GM21526 (cell line): ENCODE measurements around the gene UBAC1.
A peak's percentile ranks its signal among the peaks of the same experiment; 100 is the strongest.
"Not testable (repeated sequence)": the region's sequence is repeated elsewhere in the genome, so short reads cannot be mapped to it uniquely, and the experiment has no call there.

Experiments used
- ATAC-seq: cut with Tn5 transposase; IDR thresholded peaks from one replicate; pipeline ENCODE4 v1.9.1; 2021; ENCODE audit warnings: moderate library complexity; ENCODE audit not compliant: unreplicated experiment, low FRiP score

UBAC1 gene

GRCh38 chr9:135925496-135926133 is 35.6 kb downstream of the UBAC1 start:
- ATAC-seq: no peak

GRCh38 chr9:135924628-135925338 is 36.4 kb downstream of the UBAC1 start:
- no peak for ATAC-seq

DNA sequence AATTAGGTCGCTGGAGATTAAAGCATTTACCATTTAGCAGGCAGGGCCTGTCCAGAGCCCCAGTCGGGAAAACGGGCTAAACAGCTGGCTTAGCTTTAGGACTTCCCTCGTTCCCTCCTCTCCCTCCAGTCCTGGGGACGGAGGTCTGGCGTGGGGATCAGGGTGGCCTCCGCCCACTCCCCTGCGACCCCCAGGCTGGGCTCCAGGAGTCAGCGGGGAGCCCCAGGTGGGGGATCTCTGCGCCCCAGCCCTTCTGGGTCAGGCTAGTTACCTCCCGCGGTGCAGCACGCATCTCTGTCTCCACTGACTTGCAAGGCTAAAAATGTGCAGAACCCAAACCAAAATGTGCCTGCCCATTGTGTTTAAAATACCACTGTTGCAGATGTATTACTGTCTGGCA is 37.7 kb downstream of the UBAC1 start:
- ATAC-seq: no peak

DNA sequence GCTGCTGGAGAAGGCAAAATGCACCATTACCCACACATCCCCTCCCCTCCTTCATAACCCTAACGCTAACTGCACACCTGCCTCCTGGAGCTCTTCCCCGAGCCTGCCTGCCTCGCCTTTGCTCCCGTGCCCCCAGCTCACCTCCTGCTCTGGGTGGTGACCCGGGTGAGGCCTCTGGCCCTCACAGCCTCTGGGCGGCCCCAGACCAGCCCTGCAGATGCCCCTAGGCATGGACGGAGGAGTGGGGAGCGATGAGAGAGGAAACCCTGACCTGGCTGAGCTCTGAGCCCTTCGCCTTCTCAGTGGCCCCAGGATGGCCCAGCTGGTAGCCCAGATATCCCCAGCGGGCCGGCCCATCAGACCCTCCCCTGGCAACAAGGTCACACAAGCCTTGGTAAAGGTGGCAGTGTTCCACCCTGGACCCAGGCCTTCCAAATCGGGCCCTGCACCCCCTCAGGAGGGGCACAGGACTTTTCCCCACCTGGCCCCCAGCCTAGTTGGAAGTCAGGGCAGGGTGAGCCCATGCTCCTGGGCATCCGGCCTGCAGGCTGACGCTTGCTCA is 39.3 kb downstream of the UBAC1 start:
- ATAC-seq: no peak

DNA sequence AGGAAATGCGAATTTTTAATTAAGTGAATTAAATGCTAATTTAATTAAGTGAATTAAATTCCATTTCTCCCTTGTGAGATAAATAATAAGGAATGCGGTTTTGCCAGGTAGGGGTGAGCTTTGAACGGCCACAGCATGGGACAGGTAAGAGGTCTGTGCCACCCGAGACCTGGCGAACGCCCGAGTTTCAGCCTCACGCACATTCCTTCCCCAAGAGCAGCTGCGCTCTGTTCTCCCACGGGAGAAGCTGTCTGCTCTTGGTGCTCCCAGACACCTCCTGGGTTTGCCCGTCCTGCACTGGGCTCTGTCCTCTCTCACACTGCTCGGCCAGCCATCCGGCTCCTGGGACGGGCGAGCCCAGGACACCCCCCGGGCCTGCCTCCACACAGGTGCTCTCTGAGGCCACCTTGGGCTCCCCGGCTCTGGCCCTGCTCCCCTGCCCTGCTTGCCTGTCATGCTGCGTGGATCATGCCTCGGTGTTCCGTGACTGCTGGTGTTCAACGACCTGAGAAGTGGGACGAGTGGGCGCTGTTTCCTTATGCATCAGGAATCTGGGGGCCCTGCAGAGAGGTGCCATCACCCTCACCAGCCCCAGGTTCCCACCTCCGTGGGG is 40.1 kb downstream of the UBAC1 start:
- no peak for ATAC-seq

DNA sequence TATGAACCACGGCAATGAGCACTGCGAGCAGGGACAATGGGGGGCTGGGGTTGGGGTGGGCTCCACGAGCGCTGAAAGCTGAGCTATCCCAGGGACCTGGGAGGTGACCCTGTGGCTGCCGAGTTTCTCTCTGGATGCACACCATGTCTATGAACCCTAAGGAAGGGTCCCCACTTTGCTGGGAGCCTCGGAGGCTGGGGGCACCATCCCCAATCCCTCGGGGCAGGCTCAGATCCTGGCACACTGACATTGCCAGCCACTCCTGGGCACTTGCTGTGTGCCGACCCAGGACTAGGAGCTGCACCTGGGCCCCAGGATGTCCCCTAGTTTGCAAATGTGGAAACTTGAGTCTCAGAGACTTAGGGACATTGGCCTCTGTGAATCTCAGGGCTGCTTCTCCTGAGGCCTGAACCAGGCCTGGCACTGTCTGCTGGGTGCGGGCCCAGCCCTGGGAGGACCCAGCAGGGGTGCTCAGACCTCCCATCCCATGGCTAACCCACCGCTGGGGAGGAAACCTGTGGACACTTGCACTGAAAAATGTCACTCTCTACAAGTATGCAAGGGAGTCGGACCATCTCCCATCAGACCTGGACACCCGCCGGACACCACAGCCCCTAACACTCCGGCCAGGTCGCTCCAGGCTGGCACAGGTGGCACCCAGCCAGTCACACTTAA is 40.8 kb downstream of the UBAC1 start:
- ATAC-seq: no peak

GRCh38 chr9:135919318-135919890 is 41.8 kb downstream of the UBAC1 start:
- ATAC-seq: no peak

DNA sequence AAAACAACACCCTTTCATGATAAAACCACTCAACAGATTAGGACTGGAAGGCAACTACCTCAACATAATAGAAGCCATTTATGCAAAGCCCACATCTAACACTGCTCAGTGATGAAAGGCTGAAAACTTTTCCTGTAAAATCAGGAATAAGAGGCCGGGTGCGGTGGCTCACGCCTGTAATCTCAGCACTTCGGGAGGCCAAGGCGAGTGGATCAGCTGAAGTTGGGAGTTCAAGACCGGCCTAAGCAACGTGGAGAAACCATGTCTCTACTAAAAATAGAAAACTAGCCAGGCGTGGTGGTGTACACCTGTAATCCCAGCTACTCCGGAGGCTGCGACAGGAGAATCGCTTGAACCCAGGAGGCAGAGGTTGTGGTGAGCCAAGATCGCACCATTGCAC is 44.9 kb downstream of the UBAC1 start:
- ATAC-seq: not testable (repeated sequence)

GRCh38 chr9:135914921-135915320 is 46.3 kb downstream of the UBAC1 start:
- ATAC-seq: no peak

DNA sequence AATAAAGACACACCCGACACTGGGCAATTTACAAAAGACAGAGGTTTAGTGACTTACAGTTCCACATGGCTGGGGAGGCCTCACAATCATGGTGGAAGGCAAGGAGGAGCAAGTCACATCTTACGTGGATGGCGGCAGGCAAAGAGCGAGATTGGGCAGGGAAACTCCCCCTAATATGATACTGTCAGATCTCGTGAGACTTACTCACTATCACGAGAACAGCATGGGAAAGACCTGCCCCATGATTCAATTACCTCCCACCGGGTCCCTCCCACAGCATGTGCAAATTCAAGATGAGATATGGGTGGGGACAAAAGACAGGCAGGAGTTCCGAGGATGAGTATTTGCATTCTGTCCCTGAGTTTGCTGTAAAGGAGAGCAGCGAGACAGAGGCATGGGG is 49.9 kb downstream of the UBAC1 start:
- ATAC-seq: not testable (repeated sequence)

- no peak for ATAC-seq
Measured at GRCh38 chr9:135910757-135911156, 50.4 kb downstream of the UBAC1 start.

DNA sequence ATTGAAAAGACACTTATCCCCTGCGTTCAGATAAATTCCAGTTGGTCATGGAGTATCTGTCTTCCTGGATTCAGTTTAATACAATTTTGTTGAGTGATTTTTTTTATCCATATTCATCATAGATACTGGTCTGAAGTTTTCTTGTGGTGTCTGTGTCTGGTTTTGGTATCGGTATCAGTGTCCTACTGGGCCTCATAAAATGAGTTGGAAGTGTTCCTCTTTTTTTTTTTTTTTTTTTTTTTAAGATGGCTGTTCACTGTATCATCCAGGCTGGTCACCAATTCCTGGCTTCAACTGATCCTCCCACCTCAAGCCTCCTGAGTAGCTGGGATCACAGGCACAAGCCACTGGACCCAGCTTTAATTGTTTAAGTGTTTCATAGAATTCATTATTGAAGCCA is 51.0 kb downstream of the UBAC1 start:
- ATAC-seq: no peak

DNA sequence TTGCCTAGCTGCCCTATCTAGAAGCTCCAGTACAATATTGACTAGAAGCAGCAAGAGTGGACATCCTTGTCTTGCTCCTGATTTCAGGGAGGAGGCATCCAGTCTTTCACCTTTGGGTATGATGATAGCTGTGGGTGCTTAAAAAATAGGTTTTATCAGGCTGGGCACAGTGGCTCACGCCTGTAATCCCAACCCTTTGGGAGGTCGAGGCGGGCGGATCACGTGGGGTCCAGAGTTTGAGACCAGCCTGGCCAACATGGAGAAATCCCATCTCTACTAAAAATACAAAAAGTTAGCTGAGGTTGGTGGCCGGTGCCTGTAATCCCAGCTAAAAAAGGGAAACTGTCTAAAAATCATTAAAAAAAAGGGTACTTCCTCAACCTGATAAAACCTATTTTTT is 51.8 kb downstream of the UBAC1 start:
- ATAC-seq: no peak

DNA sequence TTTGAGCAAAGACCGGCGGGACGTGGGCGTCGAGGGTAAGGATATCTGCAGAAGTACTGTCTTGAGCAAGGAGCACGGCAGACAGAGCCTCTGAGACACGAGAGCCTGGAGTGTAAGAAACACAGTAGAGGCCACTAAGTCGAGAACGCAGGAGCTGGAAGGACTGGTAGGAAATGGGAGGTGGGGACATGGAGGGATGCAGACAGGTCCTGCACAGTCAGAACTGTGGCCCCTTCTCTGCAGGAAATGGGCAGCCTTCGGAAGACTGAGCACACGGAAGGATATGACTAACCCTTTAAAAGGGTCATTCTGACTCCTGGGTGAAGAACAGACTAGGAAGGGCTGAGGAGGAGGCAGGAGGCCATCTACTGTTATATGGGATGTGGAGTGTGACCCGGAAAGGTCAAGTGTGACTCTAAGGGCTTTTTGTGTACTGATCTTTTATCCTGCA is 52.4 kb downstream of the UBAC1 start:
- no peak for ATAC-seq

GRCh38 chr9:135908093-135908753 is 53.0 kb downstream of the UBAC1 start:
- peak; percentile 4 for ATAC-seq

DNA sequence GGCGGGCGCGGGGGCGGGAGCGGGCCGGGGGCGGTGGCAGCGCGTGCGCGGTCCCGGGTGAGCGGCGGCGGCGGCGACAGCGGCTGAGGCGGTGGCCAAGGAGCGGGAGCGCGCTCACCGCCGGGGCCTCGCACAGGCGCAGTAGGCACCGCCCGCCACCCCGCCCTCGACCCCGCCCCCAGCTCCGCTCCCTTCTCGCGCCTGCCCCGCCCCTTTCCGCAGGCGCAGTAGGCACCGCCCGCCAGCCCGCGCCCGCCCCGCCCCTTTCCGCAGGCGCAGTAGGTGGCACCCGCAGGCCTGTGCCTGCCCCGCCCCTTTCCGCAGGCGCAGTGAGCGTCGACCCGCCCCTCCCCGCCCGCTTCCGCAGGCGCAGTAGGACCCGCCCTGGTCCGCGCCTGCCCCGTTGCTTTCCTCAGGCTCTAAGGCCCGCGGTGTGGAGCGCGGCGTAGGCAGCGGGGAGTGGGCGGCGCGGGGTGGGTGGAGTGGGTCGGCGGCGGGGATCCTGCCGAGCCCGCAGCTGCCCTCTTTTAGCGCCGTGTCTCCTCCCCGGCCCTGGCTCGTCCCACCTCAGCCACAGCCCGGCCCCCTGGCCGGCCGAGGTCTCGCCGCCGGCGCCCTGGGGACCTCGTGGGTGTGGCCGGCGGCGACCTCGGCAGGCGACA is 53.6 kb downstream of the UBAC1 start, which contains the start of gene CAMSAP1:
TSS of gene CAMSAP1 (minus strand) at position 116 of the 662 bp plus-strand sequence. CDS start 387 bp downstream, outside the sequence.
- ATAC-seq: peak; percentile 63

DNA sequence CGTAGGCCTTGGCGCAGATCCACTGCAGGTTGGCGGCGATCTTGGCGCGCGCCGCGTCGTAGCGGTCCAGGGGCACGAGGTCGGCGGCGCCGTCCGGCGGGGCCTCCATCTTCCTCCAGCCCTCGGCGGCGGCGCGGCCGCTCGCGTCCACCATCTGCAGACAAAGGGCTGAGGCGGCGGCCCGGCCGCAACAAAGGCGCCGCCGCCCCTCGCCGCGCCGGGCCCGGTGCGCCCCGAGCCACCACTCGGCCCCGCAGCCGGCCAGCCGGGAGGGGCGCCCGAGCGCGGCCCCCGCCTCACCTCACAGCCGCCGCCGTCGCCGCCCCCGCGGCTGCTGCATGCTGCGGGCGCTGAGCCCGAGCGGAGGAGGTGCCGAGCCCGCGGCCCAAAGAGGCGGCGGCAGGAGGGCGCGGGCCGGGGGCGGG is 54.2 kb downstream of the UBAC1 start:
- peak; percentile 36 for ATAC-seq

DNA sequence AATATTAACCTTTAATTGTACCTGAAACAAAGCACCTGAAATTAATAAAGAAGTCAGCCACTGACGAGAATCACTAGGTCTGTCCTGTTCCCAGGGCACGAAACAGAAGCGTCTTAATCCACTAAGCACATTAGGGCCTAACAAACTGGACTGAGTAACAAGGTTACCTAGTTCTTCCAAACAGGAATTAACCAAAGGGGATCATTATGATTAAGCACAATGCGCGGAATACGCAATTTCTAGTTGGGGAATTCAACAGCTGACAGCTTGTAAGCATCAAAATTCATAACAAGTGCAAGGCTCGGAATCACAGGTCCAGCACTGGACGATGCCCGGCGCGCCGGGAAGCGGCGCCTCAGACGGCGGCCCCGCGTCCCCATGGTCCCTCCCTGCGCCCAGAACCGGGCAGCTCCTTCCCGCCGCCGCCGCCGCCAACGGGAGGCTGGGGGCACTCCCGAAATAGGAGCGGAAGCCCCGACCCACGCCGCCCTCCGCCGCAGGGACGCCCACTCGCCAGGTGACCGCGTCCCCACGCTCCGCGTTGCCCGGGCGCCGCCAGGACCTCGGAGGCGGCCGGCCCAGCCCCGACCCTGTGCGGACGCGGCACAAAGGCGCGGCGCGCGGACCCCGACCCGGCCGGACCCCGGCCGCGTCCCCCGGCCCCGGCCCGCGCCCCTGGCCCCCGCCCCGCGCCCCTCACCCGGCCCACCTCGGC is 54.7 kb downstream of the UBAC1 start:
- peak; percentile 3 for ATAC-seq
